Stimulated activated CD4-positive, alpha-beta T cell treated with anti-CD3 and anti-CD28 coated beads, Interleukin-4, amount 100 ng/mL, for 48 hours (primary cell): Measurements from ENCODE around the gene CD96.

Source experiments
- DNase-seq, 2 donors: peaks; one replicate each; pipeline ENCODE4 v3.0.0-alpha.2; 2020; ENCODE audit warnings: low read depth in 2 of 2

Gene CD96

DNA sequence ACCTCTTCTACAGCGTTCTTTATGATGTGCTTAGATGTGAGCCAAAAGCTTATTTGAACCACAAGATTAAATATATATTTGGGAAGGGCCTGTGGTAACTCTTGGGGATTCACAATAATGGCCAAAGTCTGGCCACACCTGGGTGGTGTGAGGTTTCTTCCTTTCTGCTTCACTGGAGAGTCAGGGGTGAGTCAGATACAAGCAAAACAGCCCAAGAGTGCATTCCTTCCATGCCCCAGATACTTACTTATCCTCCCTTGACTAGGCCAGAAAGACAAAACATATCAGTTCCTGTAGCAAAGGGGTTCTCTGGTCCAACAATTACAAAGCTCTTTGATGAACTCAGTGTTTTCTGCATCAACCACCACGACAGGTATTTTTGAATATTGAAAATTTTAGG, 52.2 kb downstream of the CD96 start:
- no peak for DNase-seq

GRCh38 chr3:111594781-111595180, 52.8 kb downstream of the CD96 start:
- no peak for DNase-seq

- DNase-seq, result no peak
Measured at GRCh38 chr3:111595232-111595631, 53.2 kb downstream of the CD96 start, which contains the start of gene ZBED2. Gene ZBED2 (minus strand): TSS chr3:111595346. CDS start chr3:111594201, 1,145 bp downstream.

- no peak for DNase-seq
Measured at GRCh38 chr3:111596328-111596727, 54.3 kb downstream of the CD96 start.

- DNase-seq, result no peak
Measured at GRCh38 chr3:111598139-111598538, 56.1 kb downstream of the CD96 start.

- no peak for DNase-seq
Measured at GRCh38 chr3:111598552-111598951, 56.6 kb downstream of the CD96 start.

DNA sequence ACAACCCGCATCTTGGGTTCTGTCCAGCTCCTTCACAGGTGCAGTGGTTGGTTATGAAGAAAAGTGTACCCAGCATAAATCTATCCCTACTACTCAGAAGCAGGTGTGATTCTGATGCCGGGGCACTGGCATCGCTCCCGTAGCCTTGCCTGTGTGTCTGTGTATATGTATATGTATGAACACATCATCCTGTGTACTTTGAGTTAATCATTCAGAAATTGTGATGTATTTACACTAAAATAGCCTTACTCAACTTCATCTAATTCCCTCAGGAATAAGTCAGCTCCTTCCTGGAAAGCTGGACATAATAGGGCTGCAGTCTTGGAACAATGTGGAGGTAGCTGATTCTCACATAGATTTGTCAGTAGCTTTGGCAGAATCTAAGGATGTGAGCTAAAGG, 59.8 kb downstream of the CD96 start:
- DNase-seq, result no peak

DNA sequence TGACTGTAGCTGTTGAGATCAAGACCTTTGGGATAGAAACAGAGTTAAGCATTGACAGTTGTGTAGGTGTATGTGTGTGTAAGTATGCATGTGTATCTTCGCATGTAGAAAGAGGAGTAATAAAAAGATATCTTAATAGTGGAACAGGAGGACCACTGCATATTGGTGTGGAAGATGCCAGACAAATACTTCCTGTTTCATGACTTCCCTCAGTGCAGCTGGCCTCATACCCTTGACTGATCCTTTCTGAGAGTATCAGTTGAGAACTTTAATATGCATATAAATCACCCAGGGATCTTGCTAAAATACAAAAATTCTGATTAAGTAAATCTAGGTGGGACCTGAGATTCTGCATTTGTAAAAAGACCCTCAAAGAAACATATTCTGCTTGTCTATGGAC, 61.7 kb downstream of the CD96 start:
- DNase-seq, result no peak

GRCh38 chr3:111604119-111604518, 62.1 kb downstream of the CD96 start:
- DNase-seq, result peak in 1 of 2 donors; percentile 39

DNA sequence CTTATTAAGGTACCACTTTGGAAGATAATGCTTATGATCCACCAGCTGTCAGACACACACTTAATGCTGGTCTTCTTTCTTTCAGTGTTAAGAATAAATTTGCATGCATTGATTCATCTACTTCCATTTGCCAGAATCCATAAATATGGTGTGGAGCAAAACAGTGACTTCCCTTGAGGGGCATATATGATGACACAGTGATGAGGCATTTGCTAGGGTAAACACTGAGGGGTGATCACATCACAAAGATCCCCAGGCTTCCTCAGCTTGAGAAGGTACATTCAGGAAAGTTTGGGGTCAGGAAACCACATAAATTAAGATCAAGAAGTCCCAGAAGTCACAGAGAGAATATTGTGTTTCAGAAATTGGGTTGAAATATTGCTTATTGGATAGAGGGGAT, 63.0 kb downstream of the CD96 start:
- no peak for DNase-seq

DNA sequence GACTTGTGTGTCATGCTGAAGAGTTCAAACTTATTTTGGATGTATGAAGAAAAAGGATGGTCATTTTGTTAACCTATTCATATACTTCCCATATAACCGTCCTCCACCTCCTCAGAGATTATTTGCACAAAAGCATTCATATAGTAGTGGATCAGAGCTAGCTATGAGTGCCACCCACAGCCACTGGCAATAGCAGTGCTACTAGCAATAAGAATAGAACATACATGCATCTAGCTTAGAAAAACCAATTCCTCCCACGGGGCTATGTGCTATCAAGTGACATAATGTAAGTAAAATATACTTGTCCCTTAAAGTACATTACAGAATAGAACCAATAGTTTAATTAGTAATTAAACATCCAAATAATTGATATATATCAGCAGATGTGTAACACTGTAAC, 63.5 kb downstream of the CD96 start:
- DNase-seq, result no peak

GRCh38 chr3:111607240-111607920, 65.4 kb downstream of the CD96 start:
- no peak for DNase-seq

DNA sequence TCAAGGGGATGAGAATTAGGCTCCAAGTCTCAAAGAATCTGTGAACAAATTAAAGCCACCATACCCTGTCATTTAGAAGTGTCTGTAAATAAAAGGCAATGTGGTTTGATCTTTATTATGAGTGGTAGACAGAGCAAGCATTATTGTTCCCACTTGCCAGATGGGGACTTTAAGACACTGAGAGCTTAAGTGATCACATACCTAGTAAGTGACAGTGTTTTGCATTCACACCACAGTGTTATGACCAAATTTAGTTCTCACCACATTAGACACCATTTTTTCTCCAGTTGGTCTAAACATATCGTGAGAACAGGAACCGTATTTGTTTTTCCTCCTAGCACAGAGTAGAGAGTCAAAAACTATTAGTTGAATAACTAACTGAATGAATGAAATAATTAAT, 66.4 kb downstream of the CD96 start:
- no peak for DNase-seq

DNA sequence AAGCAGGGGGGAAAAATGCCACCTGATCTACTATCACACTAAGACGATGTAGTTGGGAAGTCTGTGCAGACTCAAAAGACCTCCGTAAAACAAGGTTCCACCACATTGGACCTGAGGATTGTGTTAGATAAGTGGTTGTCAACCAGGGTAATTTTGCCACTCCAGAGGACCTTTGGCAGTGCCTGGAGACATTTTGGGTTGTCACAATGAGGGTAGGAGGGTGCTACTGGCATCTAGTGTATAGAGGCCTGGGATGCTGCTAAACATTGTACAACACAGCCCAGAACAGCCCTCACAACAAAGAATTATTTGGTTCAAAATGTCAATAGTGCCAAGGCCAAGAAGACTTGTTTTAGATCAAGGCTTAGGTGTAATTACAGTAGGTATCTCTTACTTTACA, 67.7 kb downstream of the CD96 start:
- no peak for DNase-seq

GRCh38 chr3:111610189-111610588, 68.2 kb downstream of the CD96 start:
- DNase-seq, result no peak

- no peak for DNase-seq
Measured at GRCh38 chr3:111610612-111611054, 68.6 kb downstream of the CD96 start.

- no peak for DNase-seq
Measured at GRCh38 chr3:111613294-111613693, 71.3 kb downstream of the CD96 start.

- DNase-seq, result no peak
Measured at GRCh38 chr3:111615880-111616279, 73.9 kb downstream of the CD96 start.

DNA sequence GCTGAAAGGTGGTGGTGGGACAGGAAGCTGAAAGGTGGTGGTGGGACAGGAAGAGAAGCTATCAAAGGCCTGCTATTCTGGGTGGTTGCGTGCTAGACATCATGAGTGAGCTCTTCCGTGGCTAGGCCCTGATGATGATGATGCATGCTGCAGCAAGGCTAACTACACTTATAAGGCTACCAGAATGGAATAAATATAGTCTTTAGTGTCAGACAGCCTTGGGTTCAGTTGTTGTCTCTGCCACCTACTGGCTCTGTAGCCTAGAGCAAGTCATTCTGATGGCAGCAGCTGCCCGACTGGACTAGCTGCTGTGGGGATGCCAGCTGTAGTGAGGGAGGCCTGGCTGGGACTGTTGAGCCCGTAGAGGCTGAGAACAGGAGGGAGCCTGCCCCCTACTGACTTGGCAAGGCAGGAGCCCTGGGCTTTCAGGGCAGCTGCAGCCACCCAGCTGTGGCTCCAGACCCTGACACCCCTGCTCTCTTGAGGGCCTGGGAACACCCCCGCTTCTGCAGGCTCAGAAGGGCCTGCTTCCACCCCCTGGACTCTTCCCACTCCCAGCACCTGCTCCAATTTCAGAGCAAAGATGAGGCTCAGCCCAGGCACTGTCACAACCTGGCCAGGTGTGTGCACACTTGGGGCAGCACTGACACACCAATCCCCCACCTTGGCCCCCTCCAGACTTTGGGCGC, 74.6 kb downstream of the CD96 start:
- DNase-seq, result peak in 1 of 2 donors; percentile 73

- DNase-seq, result no peak
Measured at GRCh38 chr3:111617406-111617805, 75.4 kb downstream of the CD96 start.

- DNase-seq, result no peak
Measured at GRCh38 chr3:111617912-111618601, 76.1 kb downstream of the CD96 start.

DNA sequence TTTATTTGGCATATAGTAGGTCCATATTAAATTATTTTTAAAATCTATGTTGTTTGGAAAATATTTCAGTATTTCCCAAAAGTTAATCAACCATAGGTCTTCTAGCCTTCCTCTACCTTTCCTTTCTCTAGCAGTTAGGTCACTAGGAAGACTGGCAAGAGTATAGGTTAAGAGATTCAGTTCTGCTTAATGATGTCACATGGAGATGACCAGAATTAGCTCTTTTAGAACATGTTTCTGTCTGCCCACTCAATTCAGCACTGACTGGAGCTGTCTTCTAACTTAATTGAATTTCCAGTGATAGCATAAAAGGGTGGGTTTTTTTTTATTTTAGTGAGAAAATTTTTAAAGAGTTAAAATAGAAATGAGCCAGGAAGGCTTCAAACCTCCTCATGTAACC, 76.9 kb downstream of the CD96 start:
- no peak for DNase-seq

DNA sequence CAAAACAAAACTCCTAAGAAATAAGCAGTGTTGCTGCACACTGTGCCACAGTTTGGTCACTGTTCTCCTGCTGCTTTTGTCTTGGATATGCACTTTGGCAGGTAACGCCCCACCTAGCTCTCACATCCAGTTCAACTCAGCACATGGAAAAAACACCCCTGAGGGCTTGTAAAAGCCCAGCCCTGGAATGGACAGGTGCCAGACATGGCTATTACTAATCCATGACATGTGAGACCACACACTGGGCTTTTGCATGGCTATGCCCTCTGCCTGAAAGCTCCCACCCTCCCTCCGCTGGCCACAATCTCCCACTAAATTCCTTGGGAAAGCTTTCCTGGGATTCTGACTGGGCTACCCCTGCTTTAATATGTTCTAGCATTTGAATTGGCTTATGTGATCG, 77.8 kb downstream of the CD96 start:
- no peak for DNase-seq
